NCI-H2171 (cell line): ENCODE results near the gene NXPH3.

ENCODE experiments used
- DNase-seq: peaks from one replicate; lab custom pipeline; 2025; lab: John Stamatoyannopoulos, UW

Gene NXPH3

DNA sequence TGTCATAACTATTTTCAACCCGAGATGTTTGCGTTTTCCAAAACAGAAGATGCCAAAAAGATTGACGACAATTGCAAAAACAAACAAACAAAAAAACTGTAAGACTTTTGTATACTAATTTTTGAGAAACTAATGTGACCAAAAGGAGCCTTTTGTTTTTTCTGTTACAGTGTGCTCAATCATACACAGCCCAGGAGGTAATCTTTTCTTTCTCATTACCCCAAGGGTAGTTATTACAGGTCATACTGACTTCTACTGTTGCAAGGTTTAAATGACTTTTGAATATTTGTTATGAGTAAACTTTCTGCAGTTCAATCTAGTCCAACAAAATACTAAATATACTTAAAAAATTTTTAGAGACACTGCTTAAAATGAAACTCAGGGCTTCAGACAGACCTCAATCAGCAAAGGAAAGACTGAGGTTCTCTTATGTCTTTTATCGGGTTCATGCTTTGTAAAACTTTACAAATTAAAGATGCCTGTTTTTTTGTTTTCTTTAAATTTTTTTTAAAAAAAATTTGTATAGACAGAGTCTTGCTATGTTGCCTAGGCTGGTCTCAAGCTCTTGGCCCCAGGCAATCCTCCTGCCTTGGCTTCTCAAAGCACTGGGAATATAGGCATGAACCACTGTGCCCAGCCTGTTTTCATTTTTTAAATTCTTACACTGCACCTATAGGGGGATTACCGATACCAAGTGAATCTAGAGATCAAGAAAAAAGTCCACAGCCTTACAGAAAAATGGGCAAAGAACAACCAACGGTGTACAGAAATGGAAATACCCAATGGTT is 54.6 kb downstream of the NXPH3 start:
- DNase-seq = no peak

DNA sequence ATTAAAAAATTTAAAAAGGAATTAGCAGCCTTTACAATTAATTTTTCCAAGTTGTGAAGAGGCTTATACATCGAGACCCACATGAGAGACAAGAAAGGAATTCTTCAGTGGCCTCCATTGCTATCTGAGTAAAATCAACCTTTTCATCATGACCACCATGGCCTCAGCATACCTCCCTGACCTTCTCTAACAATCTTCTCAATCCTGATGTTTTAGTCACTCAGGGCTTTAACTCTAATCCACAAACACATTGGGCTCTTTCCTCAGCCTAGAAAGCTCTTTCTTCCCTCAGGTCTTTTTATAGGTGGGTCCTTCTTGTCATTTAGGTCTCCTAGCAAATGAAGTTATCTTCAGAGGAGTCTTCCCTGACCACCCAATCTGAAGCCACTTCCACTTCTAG is 55.8 kb downstream of the NXPH3 start:
- DNase-seq = no peak
